Omental fat pad (tissue), 4 donors: ENCODE data around the gene RPS6KL1. TPM values are rescaled to one million over a fixed set of nuclear protein-coding genes. Genes with fewer than 3 reads are reported as not detected.

Experiments
- ATAC-seq: fragments of 150-250 bp; one replicate; pipeline ENCODE4 v1.9.1; 2016; ENCODE audit warnings: mild to moderate bottlenecking, moderate library complexity; ENCODE audit not compliant: low FRiP score
- DNase-seq: peaks from one replicate; pipeline ENCODE4 v3.0.0-alpha.2; 2019; ENCODE audit warnings: low spot score
- CTCF ChIP-seq, 3 donors: fragments of 450-650 bp; IDR thresholded peaks; one replicate each; pipeline ENCODE4 v1.5.1; 2016 to 2017; ENCODE audit warnings: antibody characterized with exemption in 3 of 3, mild to moderate bottlenecking in 3 of 3, moderate library complexity in 2 of 3
- total RNA-seq, 4 donors: library from RNA; depleted of rRNA; stranded (reverse); fragments of >200 nt; gene quantifications; one replicate each; pipeline ENCODE4 v1.1.0, GENCODE V29; 2016

Gene RPS6KL1
- total RNA-seq, 4 donors from 2014 or later = 1.3 to 5.2 (median 1.5) TPM

- ATAC-seq (peak; percentile 37), DNase-seq (no peak)
- TF ChIP-seq CTCF (IDR thresholded peaks at IDR 0.05) = no peak
These were observed 5.4 kb downstream of the RPS6KL1 start for GRCh38 chr14:74917646-74918081.

- TF ChIP-seq CTCF (IDR thresholded peaks at IDR 0.05) = no peak
- ATAC-seq = no peak
- DNase-seq = no peak
These were observed 5.9 kb downstream of the RPS6KL1 start for GRCh38 chr14:74917178-74917543.

GRCh38 chr14:74915826-74916225 lies 7.2 kb downstream of the RPS6KL1 start:
- no peak for TF ChIP-seq CTCF (IDR thresholded peaks at IDR 0.05)
- DNase-seq (no peak), ATAC-seq (no peak)

- DNase-seq = no peak
- no peak for ATAC-seq
- TF ChIP-seq CTCF (IDR thresholded peaks at IDR 0.05) = no peak
These were observed 7.6 kb downstream of the RPS6KL1 start for GRCh38 chr14:74915426-74915825.

GRCh38 chr14:74913986-74914573 lies 9.0 kb downstream of the RPS6KL1 start:
- peak; percentile 76 for ATAC-seq
- DNase-seq = no peak
- TF ChIP-seq CTCF (IDR thresholded peaks at IDR 0.05) = peak in 1 of 3 donors; percentile 12

- ATAC-seq (no peak), DNase-seq (no peak)
- no peak for TF ChIP-seq CTCF (IDR thresholded peaks at IDR 0.05)
These were observed 9.6 kb downstream of the RPS6KL1 start for GRCh38 chr14:74913393-74913910.

GRCh38 chr14:74912801-74913200 lies 10.3 kb downstream of the RPS6KL1 start:
- no peak for TF ChIP-seq CTCF (IDR thresholded peaks at IDR 0.05)
- DNase-seq (no peak), ATAC-seq (no peak)
